MCF 10A (cell line): Measurements from ENCODE around the gene GSTM2. TPM values are rescaled to one million over a fixed set of nuclear protein-coding genes. Genes with fewer than 3 reads are reported as not detected.

Experiments
- BruUV-seq: library from RNA; stranded (reverse); fragments of 400-500 nt; replicated peaks from 2 replicates; lab custom pipeline; 2021; lab: Mats Ljungman, UMichigan
- CTCF ChIA-PET: fragments of 300-600 bp; sonication (Branson Sonifier 250); formaldehyde crosslinking; extraction: SDS; loops from one replicate; lab custom pipeline; 2021; ENCODE audit warnings: antibody characterized with exemption, inconsistent platforms; lab: Yijun Ruan, JAX
- POLR2A ChIA-PET: fragments of 300-600, 350-650 bp; sonication (Branson Sonifier 250); formaldehyde crosslinking; extraction: SDS; loops from one replicate; lab custom pipeline; 2020; ENCODE audit warnings: antibody characterized with exemption, inconsistent platforms; lab: Yijun Ruan, JAX
- DNase-seq: peaks from one replicate; pipeline ENCODE4 v3.0.0-alpha.2; 2018; ENCODE audit not compliant: unreplicated experiment
- H3K27ac Mint-ChIP-seq: one replicate; pipeline ENCODE4 v1.8.0; 2022; ENCODE audit warnings: mild to moderate bottlenecking, low read depth, mixed read lengths; ENCODE audit not compliant: unreplicated experiment
- H3K27me3 Mint-ChIP-seq: one replicate; pipeline ENCODE4 v1.8.0; 2022; ENCODE audit warnings: mixed read lengths; ENCODE audit not compliant: insufficient read depth, unreplicated experiment
- H3K36me3 Mint-ChIP-seq: one replicate; pipeline ENCODE4 v1.8.0; 2022; ENCODE audit warnings: mild to moderate bottlenecking, moderate library complexity, mixed read lengths; ENCODE audit not compliant: insufficient read depth, unreplicated experiment
- H3K4me1 Mint-ChIP-seq: one replicate; pipeline ENCODE4 v1.8.0; 2022; ENCODE audit warnings: mixed read lengths; ENCODE audit not compliant: insufficient read depth, unreplicated experiment
- H3K4me3 Mint-ChIP-seq: one replicate; pipeline ENCODE4 v1.8.0; 2022; ENCODE audit warnings: mild to moderate bottlenecking, moderate library complexity, mixed read lengths; ENCODE audit not compliant: unreplicated experiment
- H3K9me3 Mint-ChIP-seq: one replicate; pipeline ENCODE4 v1.8.0; 2022; ENCODE audit warnings: mixed read lengths; ENCODE audit not compliant: unreplicated experiment
- CTCF ChIP-seq: fragments of 200-600 bp; IDR thresholded peaks from one replicate; pipeline ENCODE4 v1.8.0; 2022; ENCODE audit warnings: antibody characterized with exemption, mild to moderate bottlenecking; ENCODE audit not compliant: unreplicated experiment
- intact Hi-C: fragments of 100-400 bp; cut with micrococcal nuclease; formaldehyde crosslinking; loops from 2 replicates; pipeline ENCODE4 v1.14.1; 2022
- total RNA-seq: library from RNA; stranded (reverse); gene quantifications from 2 replicates; pipeline ENCODE4 v1.2.3, GENCODE V29; 2022

GSTM2 gene
- total RNA-seq, 1 experiment from 2014 or later = 0.70 TPM

GRCh38 chr1:109631513-109632505 lies 36.0 kb upstream of the GSTM2 start:
- H3K27ac Mint-ChIP-seq = no peak overlapping the region
- H3K4me1 Mint-ChIP-seq = peaks cover 8% of the 10 kb centered on the region
- ChIA-PET CTCF (interaction anchor here (0.5 to 17.2 kb wide), 10 partner anchors 8 to 142 kb away, joined by 3 to 459 read pairs (median 5); partner anchors contain the start of gene GPR61), POLR2A (no interaction called here)
- TSS peak; percentile 26 for BruUV-seq
- intact Hi-C loops = no loop called here
- TF ChIP-seq CTCF = no peak
- H3K27me3 Mint-ChIP-seq = no peaks in the 10 kb centered on the region
- H3K36me3 Mint-ChIP-seq = peaks cover 26% of the 10 kb centered on the region
- no peaks in the 10 kb centered on the region for H3K9me3 Mint-ChIP-seq
- DNase-seq = no peak
- no peak overlapping the region for H3K4me3 Mint-ChIP-seq

- Mint-ChIP-seq H3K36me3 (peaks cover 19% of the 10 kb centered on the region), H3K4me1 (peaks cover 8% of the 10 kb centered on the region), H3K27me3 (no peaks in the 10 kb centered on the region), H3K27ac (no peak overlapping the region), H3K4me3 (no peak overlapping the region), H3K9me3 (no peaks in the 10 kb centered on the region)
- DNase-seq = no peak
- ChIA-PET POLR2A (interaction anchor here (0.6 kb wide), 1 partner anchor 352 kb away, joined by 3 read pairs; the partner anchor contains the start of gene AHCYL1), CTCF (interaction anchor here (0.8 to 17.2 kb wide), 4 partner anchors 7 to 141 kb away, joined by 3 to 459 read pairs (median 9); no protein-coding TSS in a partner anchor)
- BruUV-seq = no TSS peak
- no peak for TF ChIP-seq CTCF
- intact Hi-C loops = no loop called here
These were observed 35.0 kb upstream of the GSTM2 start for GRCh38 chr1:109632671-109633346.

DNA sequence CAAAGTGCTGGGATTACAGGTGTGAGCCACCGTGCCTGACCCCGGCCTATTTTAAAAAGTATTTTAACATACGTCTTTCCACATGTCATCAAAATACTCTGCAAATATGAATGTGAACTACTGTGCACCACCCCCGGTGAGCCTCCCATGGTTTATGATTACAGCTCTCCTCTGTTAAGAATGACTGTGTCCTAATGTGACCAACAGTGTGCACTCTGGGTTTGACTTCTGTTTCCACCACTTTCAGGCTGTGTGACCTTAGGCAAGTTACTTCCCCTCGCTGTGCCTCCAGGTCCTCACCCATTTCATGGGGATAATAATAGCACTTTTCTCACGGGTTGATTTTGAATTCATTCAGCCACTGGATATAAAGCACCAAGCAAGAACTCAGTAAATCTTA lies 33.6 kb upstream of the GSTM2 start:
- POLR2A ChIA-PET = interaction anchor here (1.0 kb wide), 1 partner anchor 86 kb away, joined by 3 read pairs; the partner anchor contains the start of gene GNAI3
- Mint-ChIP-seq H3K27ac (no peak overlapping the region), H3K4me1 (peaks cover 8% of the 10 kb centered on the region), H3K36me3 (peaks cover 12% of the 10 kb centered on the region), H3K27me3 (no peaks in the 10 kb centered on the region), H3K4me3 (no peak overlapping the region), H3K9me3 (no peaks in the 10 kb centered on the region)
- no TSS peak for BruUV-seq
- no peak for DNase-seq
- TF ChIP-seq CTCF = no peak
- CTCF ChIA-PET = interaction anchor here (1.4 to 17.2 kb wide), 2 partner anchors 9 to 139 kb away, joined by 3 to 459 read pairs; no protein-coding TSS in a partner anchor
- intact Hi-C loops = no loop called here
